NT2/D1 (cell line): ENCODE results near the gene SCN8A.

Experiments used
- YY1 ChIP-seq: IDR thresholded peaks from 2 replicates; pipeline ENCODE4 v1.6.1; 2011; ENCODE audit not compliant: insufficient read length, insufficient read depth
- ZNF274 ChIP-seq: IDR thresholded peaks from 2 replicates; pipeline ENCODE4 v1.6.1; 2011; ENCODE audit warnings: mild to moderate bottlenecking, low read depth, low read length

GRCh38 chr12:51809193-51809592 is 218.2 kb downstream of the SCN8A start:
- TF ChIP-seq ZNF274 (no peak), YY1 (no peak)
